Hematopoietic multipotent progenitor cell treated with erythropoietin and hydrocortisone succinate and interleukin-3 and kit ligand, for 17 days (in vitro differentiated cells): ENCODE data around the gene ARMS2.

Experiments used
- DNase-seq: peaks from one replicate; pipeline ENCODE4 v3.0.0-alpha.2; 2015; ENCODE audit warnings: low spot score

ARMS2 gene

GRCh38 chr10:122454071-122454470, 382 bp upstream of the ARMS2 start:
- DNase-seq: no peak

- DNase-seq: no peak
These were observed 1.1 kb downstream of the ARMS2 start for GRCh38 chr10:122455376-122456079.

GRCh38 chr10:122457934-122458333, 3.5 kb downstream of the ARMS2 start:
- no peak for DNase-seq

GRCh38 chr10:122458693-122459092, 4.2 kb downstream of the ARMS2 start:
- no peak for DNase-seq

- no peak for DNase-seq
These were observed 5.3 kb downstream of the ARMS2 start for GRCh38 chr10:122459561-122460273.

GRCh38 chr10:122460891-122461293, 6.4 kb downstream of the ARMS2 start:
- DNase-seq: no peak

GRCh38 chr10:122461367-122461728, 6.9 kb downstream of the ARMS2 start, which contains the start of gene HTRA1:
TSS of gene HTRA1 (plus strand) at chr10:122461553. CDS start at chr10:122461653, 100 bp downstream.
- DNase-seq: no peak

GRCh38 chr10:122461729-122462532, 7.5 kb downstream of the ARMS2 start:
- no peak for DNase-seq

- no peak for DNase-seq
These were observed 8.3 kb downstream of the ARMS2 start for GRCh38 chr10:122462533-122463465.

GRCh38 chr10:122463466-122464249, 9.2 kb downstream of the ARMS2 start:
- no peak for DNase-seq

- DNase-seq: no peak
These were observed 9.7 kb downstream of the ARMS2 start for GRCh38 chr10:122464250-122464510.

GRCh38 chr10:122464586-122464985, 10.1 kb downstream of the ARMS2 start:
- no peak for DNase-seq

GRCh38 chr10:122465401-122466040, 11.1 kb downstream of the ARMS2 start:
- no peak for DNase-seq

- no peak for DNase-seq
These were observed 12.5 kb downstream of the ARMS2 start for GRCh38 chr10:122466951-122467381.

GRCh38 chr10:122467701-122468100, 13.2 kb downstream of the ARMS2 start:
- DNase-seq: no peak

GRCh38 chr10:122468307-122468925, 14.0 kb downstream of the ARMS2 start:
- DNase-seq: no peak

GRCh38 chr10:122468926-122469781, 14.7 kb downstream of the ARMS2 start:
- no peak for DNase-seq

GRCh38 chr10:122469848-122470247, 15.4 kb downstream of the ARMS2 start:
- DNase-seq: no peak

GRCh38 chr10:122471531-122472177, 17.2 kb downstream of the ARMS2 start:
- no peak for DNase-seq
